T-helper 2 cell treated with Interferon-gamma antibody and Interleukin-4, amounts not matched to agents 100 ng/mL and 5 ng/mL, for 36 hours (primary cell): ENCODE results near the gene SEPTIN1. TPM values are rescaled to one million over a fixed set of nuclear protein-coding genes. Genes with fewer than 3 reads are reported as not detected.

Experiments
- intact Hi-C: fragments of 100-400 bp; cut with micrococcal nuclease; formaldehyde crosslinking; loops from one replicate; pipeline ENCODE4 v1.15.1; 2023
- total RNA-seq: library from RNA; stranded (reverse); gene quantifications from 2 replicates; pipeline ENCODE4 v1.2.3, GENCODE V29; 2022

The SEPTIN1 gene
- total RNA-seq, 1 donor from 2014 or later: 326 TPM

GRCh38 chr16:30361180-30361579, 21.2 kb downstream of the SEPTIN1 start:
- intact Hi-C loops: no loop called here

DNA sequence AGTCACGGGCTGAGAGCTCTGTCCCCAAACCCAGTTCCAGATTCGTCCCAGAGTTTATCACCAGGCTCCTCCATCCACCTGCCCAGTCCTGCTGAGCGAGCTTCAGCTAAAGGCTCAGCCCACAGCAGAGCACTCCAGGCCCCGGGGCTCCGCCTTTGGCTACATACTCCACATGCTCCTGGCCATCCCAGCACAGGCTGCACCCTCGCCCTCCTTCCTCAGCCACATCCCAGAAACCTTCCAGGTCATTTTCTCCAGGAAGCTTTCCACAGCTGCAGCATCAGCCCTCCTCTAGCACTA, 22.5 kb downstream of the SEPTIN1 start:
- intact Hi-C loops: loop anchor here (5.0 kb wide), 1 partner anchor 47 kb away; the partner anchor contains the start of gene ZNF771

- intact Hi-C loops: loop anchor here (5.0 kb wide), 1 partner anchor 48 kb away; the partner anchor contains the start of gene ZNF771
Measured at GRCh38 chr16:30358990-30359870, 23.1 kb downstream of the SEPTIN1 start.

DNA sequence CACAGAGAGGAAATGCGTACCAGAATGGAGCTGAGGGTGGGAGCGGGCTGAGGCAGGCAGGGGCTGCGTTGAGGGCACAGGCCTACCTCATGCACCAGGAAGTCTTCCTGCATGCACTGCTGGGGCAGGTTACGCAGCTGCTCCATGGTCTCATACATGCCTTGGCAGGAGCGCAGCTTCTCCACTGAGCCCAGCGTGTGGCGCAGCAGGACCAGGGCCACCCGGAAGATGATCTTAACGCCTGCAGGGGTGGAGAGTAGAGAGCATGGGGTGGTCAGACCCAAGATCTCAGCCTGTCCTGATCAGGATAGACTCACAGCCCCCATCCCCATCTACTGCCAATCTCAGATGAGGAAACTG, 23.8 kb downstream of the SEPTIN1 start:
- intact Hi-C loops: loop anchor here (5.0 kb wide), 1 partner anchor 49 kb away; the partner anchor contains the start of gene ZNF771

GRCh38 chr16:30357715-30358576, 24.4 kb downstream of the SEPTIN1 start:
- intact Hi-C loops: loop anchor here (5.0 kb wide), 1 partner anchor 49 kb away; the partner anchor contains the start of gene ZNF771

DNA sequence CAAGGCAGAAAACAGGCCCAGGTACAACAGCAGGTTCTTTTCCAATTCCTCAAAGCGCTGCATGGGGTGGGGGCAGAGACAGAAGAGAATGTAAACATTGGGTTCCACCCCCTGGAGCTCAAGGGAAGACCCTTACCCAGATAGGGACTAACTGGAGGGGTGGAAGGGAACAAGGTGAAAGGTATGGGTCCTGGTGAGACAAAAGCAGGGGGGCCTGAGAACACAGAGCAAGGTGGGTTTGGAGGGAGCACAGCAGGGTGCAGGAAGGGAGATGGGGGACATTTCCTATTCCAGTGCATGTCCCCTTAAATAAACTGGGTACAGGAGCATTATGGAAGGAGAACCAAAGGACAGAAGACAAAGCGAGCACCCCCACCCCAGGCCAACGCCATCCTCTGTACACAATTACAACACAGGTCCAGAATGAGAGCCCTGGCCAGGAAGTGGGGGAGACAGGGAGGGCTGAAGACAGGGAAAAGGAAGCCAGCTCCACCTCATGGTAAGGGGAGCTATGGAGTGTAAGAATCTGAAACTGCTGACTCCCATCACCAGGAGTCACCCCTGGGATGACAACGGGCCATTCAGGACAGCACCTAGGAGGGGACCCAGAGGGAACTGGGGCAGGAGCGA, 25.2 kb downstream of the SEPTIN1 start:
- intact Hi-C loops: loop anchor here (5.0 kb wide), 1 partner anchor 50 kb away; the partner anchor contains the start of gene ZNF771

DNA sequence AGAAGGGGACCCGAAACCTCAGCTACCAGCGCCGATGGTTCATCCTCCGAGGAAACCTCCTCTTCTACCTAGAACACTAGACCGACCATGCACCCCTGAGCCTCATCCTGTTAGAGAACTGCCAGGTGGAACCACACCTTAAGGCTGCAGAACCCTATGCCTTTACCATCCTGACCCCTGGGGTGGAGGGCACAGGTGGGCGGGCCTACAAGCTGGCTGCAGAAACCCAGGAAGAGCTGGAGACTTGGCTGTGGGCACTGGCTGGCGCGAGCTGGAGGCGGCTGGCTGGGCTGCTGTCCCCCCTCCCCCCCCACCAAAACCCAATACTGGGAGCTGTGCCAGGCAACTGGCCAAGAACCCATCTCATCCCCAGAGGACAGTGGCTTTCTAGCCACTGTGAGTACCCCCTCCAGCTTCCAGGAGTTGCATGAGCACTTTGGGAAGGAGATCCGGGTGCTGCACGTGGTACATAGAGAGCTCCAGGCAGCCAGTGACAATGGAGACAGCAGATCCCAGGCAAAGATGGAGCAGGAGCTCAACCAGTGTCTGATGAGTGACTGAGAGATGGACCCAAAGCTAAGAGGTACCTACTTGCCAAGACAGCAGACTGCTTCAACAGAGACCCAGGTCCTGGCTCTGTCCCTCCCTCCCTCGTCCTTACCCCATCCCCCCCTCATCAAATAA, 25.8 kb downstream of the SEPTIN1 start:
- intact Hi-C loops: loop anchor here (5.0 kb wide), 1 partner anchor 51 kb away; the partner anchor contains the start of gene ZNF771

DNA sequence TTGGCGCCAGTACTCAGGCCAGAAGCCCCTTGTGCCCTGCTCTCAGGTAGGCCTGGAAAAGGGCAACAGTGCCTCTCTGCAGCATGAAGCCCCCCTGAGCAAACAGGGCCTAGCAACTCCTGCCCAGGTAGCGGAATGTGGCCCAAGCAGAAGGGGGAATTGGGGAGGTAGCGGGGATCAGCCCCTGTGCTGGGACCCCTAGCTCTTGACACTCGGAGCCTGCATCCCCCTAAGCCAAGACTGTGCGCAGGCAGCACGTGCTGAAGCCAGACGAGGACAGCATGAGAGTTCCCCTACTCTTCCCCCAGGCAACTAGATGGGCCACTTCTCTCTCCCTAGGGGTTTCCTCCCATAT, 26.4 kb downstream of the SEPTIN1 start:
- intact Hi-C loops: loop anchor here (1.0 to 5.0 kb wide), 3 partner anchors 14 to 51 kb away; partner anchors contain the start of genes TBC1D10B and ZNF771

DNA sequence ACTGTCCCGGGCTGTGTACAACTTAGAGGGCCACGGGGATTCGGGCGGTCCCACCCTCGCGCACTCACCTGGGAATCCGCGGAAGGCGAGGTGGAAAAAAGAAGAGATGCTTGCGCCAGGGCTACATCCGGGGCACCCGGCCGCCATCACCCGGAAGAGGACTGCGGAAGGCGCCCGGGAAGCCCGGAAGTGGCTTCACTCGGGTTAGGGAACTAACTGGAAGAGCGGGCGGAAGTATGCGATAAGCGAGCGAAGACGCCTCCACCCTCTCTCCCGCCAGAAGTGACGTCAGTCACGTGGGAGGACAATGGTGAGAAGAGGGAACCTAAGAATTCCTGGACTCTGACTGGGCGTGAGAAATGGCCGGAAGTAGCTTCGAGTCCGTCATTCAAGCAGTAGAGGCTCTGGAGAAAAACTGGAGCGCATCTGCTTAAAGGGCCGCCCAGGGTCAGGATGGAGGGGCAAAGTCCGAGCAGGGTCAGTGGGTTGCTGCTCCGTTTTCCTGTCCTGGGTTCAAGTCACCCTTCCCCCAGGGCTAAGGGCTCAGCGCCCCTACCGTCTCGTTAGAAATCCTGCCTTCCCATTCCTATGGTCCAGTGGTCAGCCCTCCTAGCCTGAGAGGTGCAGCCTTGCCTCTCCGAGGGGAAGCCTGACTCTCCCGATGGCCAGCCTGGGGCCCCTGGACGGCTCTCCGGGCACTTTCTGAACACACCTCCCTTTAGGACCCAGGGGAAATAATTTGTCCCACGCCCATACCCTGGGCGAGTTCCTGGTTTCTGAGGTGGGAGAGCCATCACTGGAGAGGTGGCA, 27.0 kb downstream of the SEPTIN1 start, which contains the start of gene CD2BP2:
Gene CD2BP2 (minus strand): TSS at position 165 of the 810 bp plus-strand sequence. CDS start 627 bp downstream, outside the sequence.
- intact Hi-C loops: loop anchor here (1.0 to 5.0 kb wide), 3 partner anchors 15 to 52 kb away; partner anchors contain the start of genes TBC1D10B and ZNF771

GRCh38 chr16:30354423-30355143, 27.8 kb downstream of the SEPTIN1 start:
- intact Hi-C loops: loop anchor here (1.0 to 5.0 kb wide), 3 partner anchors 16 to 53 kb away; partner anchors contain the start of genes TBC1D10B and ZNF771

- intact Hi-C loops: loop anchor here (2.0 kb wide), 1 partner anchor 19 kb away; no protein-coding TSS in a partner anchor
Measured at GRCh38 chr16:30353438-30354129, 28.8 kb downstream of the SEPTIN1 start.

DNA sequence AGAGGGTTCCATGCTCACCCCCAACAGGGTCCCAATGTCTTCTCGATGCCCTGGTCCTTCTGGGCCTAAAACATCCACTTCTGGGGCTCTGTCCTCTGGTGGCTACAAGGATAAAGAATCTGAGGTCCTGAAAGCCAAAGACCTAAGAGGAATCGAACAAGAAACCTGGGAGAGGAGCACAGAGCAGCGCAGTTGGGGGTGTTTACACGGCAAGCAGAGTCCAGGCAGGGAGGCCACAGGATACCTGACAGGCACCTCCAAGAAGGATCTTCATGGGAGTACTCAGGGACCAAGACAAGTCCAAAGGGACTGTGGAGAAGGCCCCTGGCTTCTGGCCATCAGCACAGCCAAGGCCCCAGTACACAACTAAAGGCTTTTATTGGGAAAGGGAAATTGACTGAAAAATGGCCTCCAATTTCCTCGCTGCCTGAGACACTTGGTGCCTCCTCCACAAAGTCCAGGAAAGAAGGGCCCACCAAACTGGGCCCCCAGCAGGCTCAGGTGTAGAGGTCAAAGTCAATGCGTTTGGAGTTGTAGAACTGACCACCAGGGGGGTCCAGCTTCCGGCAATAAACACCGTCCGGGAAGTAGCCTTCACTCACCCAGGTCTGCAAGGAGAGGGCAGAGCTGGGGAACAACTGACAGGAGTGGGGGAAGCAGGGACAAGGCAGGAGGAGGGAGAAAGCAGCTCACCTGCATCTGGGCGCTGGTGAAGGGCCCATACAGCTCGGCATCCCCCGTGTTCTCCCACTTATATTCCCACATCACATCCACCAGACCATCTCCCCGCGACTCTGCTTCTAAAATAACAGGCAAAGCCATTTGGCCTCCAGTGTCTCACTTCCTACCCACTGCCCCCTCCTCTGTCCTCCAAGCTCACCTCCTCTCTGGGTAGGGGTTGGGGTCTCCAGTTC, 29.6 kb downstream of the SEPTIN1 start:
- intact Hi-C loops: no loop called here

- intact Hi-C loops: no loop called here
Measured at GRCh38 chr16:30351586-30352419, 30.6 kb downstream of the SEPTIN1 start.

- intact Hi-C loops: no loop called here
Measured at GRCh38 chr16:30351001-30351441, 31.3 kb downstream of the SEPTIN1 start.

- intact Hi-C loops: no loop called here
Measured at GRCh38 chr16:30350134-30350871, 32.1 kb downstream of the SEPTIN1 start.
